PC-3 (cell line): ENCODE measurements around the gene HS2ST1. TPM values are rescaled to one million over a fixed set of nuclear protein-coding genes. Genes with fewer than 3 reads are reported as not detected.

Experiments used
- ATAC-seq: fragments of 200-7000 bp; cut with Tn5 transposase; 2 replicates; pipeline ENCODE4 v1.9.1; 2020; ENCODE audit warnings: mild to moderate bottlenecking, moderate library complexity
- BruUV-seq: library from RNA; stranded (reverse); fragments of 400-500 nt; replicated peaks from 2 replicates; lab custom pipeline; 2021; lab: Mats Ljungman, UMichigan
- CTCF ChIA-PET: fragments of 300-600 bp; sonication (Branson Sonifier 250); formaldehyde crosslinking; loops from one replicate; lab custom pipeline; 2022; ENCODE audit warnings: antibody characterized with exemption; lab: Charles Lee
- POLR2A ChIA-PET: fragments of 300-600 bp; sonication (Branson Sonifier 250); formaldehyde crosslinking; loops from one replicate; lab custom pipeline; 2022; ENCODE audit warnings: antibody characterized with exemption; ENCODE audit not compliant: unreplicated experiment; lab: Charles Lee
- DNase-seq: peaks from one replicate; pipeline ENCODE4 v3.0.0-alpha.2; 2015
- H2AFZ ChIP-seq: fragments of 300-600 bp; sonication (generic); 2 replicates; pipeline ENCODE4 v1.6.0; 2016; ENCODE audit warnings: antibody characterized with exemption, low read length
- H3F3A ChIP-seq: fragments of 300-600 bp; sonication (generic); one replicate; pipeline ENCODE4 v1.6.0; 2017; ENCODE audit warnings: antibody characterized with exemption, low read length, control low read depth, mild to moderate bottlenecking; ENCODE audit not compliant: unreplicated experiment
- H3K27ac ChIP-seq: fragments of 300-600 bp; sonication (generic); 2 replicates; pipeline ENCODE4 v1.5.1; 2016; ENCODE audit warnings: mild to moderate bottlenecking, low read length
- H3K27me3 ChIP-seq: fragments of 300-600 bp; sonication (generic); 2 replicates; pipeline ENCODE4 v1.6.1; 2016; ENCODE audit warnings: low read length, mixed read lengths
- H3K36me3 ChIP-seq: fragments of 300-600 bp; sonication (generic); 2 replicates; pipeline ENCODE4 v1.6.1; 2016; ENCODE audit warnings: low read depth, mixed run types, low read length, mixed read lengths
- H3K4me1 ChIP-seq: fragments of 300-600 bp; sonication (generic); 2 replicates; pipeline ENCODE4 v1.5.1; 2016; ENCODE audit warnings: low read length; ENCODE audit not compliant: insufficient read depth
- H3K4me2 ChIP-seq: fragments of 300-600 bp; sonication (generic); 2 replicates; pipeline ENCODE4 v1.6.0; 2016; ENCODE audit warnings: low read length
- H3K4me3 ChIP-seq: fragments of 300-600 bp; sonication (generic); 2 replicates; pipeline ENCODE4 v1.5.1; 2016; ENCODE audit warnings: mild to moderate bottlenecking, low read length, mixed read lengths
- H3K79me2 ChIP-seq: fragments of 300-600 bp; sonication (generic); 2 replicates; pipeline ENCODE4 v1.6.1; 2017; ENCODE audit warnings: low read length, mixed read lengths
- H3K9ac ChIP-seq: fragments of 300-600 bp; sonication (generic); 2 replicates; pipeline ENCODE4 v1.6.0; 2016; ENCODE audit warnings: mild to moderate bottlenecking, low read length
- H3K9me2 ChIP-seq: fragments of 300-600 bp; sonication (generic); replicated peaks from 2 replicates; pipeline ENCODE4 v1.6.1; 2016; ENCODE audit warnings: mixed run types, low read length, mixed read lengths
- H3K9me3 ChIP-seq: fragments of 300-600 bp; sonication (generic); 2 replicates; pipeline ENCODE4 v1.6.1; 2016; ENCODE audit warnings: low read length, mixed read lengths
- H4K20me1 ChIP-seq: fragments of 300-600 bp; sonication (generic); 2 replicates; pipeline ENCODE4 v1.6.1; 2016; ENCODE audit warnings: low read length, mixed read lengths
- EZH2 ChIP-seq: fragments of 300-600 bp; sonication (generic); IDR thresholded peaks from one replicate; pipeline ENCODE4 v1.6.1; 2017; ENCODE audit warnings: antibody characterized with exemption, mild to moderate bottlenecking, low read length; ENCODE audit not compliant: unreplicated experiment
- EZH2phosphoT487 ChIP-seq: fragments of 300-600 bp; sonication (generic); IDR thresholded peaks from 2 replicates; pipeline ENCODE4 v1.6.1; 2018; ENCODE audit warnings: mild to moderate bottlenecking, antibody characterized with exemption, low read length, borderline replicate concordance
- intact Hi-C: fragments of 100-400 bp; cut with micrococcal nuclease; formaldehyde crosslinking; loops from 2 replicates; pipeline ENCODE4 v1.9.0; 2023
- total RNA-seq: library from RNA; depleted of rRNA; stranded (reverse); fragments of >200 nt; gene quantifications from 2 replicates; pipeline ENCODE4 v1.2.3, GENCODE V29; 2014
- TF ChIP-seq, protein P1 (sequence below): fragments of 300-600 bp; sonication (generic); conservative IDR thresholded peaks from 2 replicates; pipeline ENCODE4 v1.5.1; 2017; ENCODE audit warnings: antibody characterized with exemption, low read depth, mild to moderate bottlenecking, low read length

HS2ST1 gene
- total RNA-seq, 1 experiment from 2014 or later: 15.3 TPM

- TF ChIP-seq, protein P1, sequence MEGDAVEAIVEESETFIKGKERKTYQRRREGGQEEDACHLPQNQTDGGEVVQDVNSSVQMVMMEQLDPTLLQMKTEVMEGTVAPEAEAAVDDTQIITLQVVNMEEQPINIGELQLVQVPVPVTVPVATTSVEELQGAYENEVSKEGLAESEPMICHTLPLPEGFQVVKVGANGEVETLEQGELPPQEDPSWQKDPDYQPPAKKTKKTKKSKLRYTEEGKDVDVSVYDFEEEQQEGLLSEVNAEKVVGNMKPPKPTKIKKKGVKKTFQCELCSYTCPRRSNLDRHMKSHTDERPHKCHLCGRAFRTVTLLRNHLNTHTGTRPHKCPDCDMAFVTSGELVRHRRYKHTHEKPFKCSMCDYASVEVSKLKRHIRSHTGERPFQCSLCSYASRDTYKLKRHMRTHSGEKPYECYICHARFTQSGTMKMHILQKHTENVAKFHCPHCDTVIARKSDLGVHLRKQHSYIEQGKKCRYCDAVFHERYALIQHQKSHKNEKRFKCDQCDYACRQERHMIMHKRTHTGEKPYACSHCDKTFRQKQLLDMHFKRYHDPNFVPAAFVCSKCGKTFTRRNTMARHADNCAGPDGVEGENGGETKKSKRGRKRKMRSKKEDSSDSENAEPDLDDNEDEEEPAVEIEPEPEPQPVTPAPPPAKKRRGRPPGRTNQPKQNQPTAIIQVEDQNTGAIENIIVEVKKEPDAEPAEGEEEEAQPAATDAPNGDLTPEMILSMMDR: no peak
- TF ChIP-seq EZH2phosphoT487: no peak
- no peak for TF ChIP-seq EZH2
- no peaks in the 10 kb centered on the region for H4K20me1 ChIP-seq
- no peaks in the 10 kb centered on the region for H3K36me3 ChIP-seq
- CTCF ChIA-PET: no interaction called here
- H3F3A ChIP-seq: no peaks in the 10 kb centered on the region
- H3K9ac ChIP-seq: no peak overlapping the region
- no peaks in the 10 kb centered on the region for H3K79me2 ChIP-seq
- H3K4me3 ChIP-seq: no peak overlapping the region
- H3K27ac ChIP-seq: no peak overlapping the region
- intact Hi-C loops: no loop called here
- POLR2A ChIA-PET: no interaction called here
- peaks cover 8% of the 10 kb centered on the region for H3K4me1 ChIP-seq
- ATAC-seq (no peak), DNase-seq (no peak)
- BruUV-seq: no TSS peak
- no peaks in the 10 kb centered on the region for H3K9me2 ChIP-seq
- H3K9me3 ChIP-seq: no peaks in the 10 kb centered on the region
- no peak overlapping the region for H3K4me2 ChIP-seq
- no peak overlapping the region for H2AFZ ChIP-seq
- H3K27me3 ChIP-seq: no peaks in the 10 kb centered on the region
Measured at GRCh38 chr1:87121711-87122163, 207.3 kb downstream of the HS2ST1 start.

GRCh38 chr1:87122243-87122642 lies 207.8 kb downstream of the HS2ST1 start:
- no peaks in the 10 kb centered on the region for H3K9me2 ChIP-seq
- ATAC-seq: no peak
- no peak overlapping the region for H3K9ac ChIP-seq
- no peak for DNase-seq
- no peaks in the 10 kb centered on the region for H3K36me3 ChIP-seq
- no peaks in the 10 kb centered on the region for H4K20me1 ChIP-seq
- ChIA-PET CTCF (no interaction called here), POLR2A (no interaction called here)
- no peak overlapping the region for H2AFZ ChIP-seq
- H3K27ac ChIP-seq: no peak overlapping the region
- H3K4me1 ChIP-seq: peaks cover 8% of the 10 kb centered on the region
- H3K4me2 ChIP-seq: no peak overlapping the region
- no peak overlapping the region for H3K4me3 ChIP-seq
- H3K9me3 ChIP-seq: no peaks in the 10 kb centered on the region
- no peaks in the 10 kb centered on the region for H3F3A ChIP-seq
- no peak for TF ChIP-seq EZH2
- TF ChIP-seq, protein P1: no peak
- TF ChIP-seq EZH2phosphoT487: no peak
- no TSS peak for BruUV-seq
- no peaks in the 10 kb centered on the region for H3K79me2 ChIP-seq
- H3K27me3 ChIP-seq: no peaks in the 10 kb centered on the region
- intact Hi-C loops: no loop called here

- H4K20me1 ChIP-seq: no peaks in the 10 kb centered on the region
- CTCF ChIA-PET: no interaction called here
- H3K27me3 ChIP-seq: no peaks in the 10 kb centered on the region
- H2AFZ ChIP-seq: no peak overlapping the region
- intact Hi-C loops: no loop called here
- H3K4me1 ChIP-seq: no peaks in the 10 kb centered on the region
- no peak for TF ChIP-seq EZH2
- TF ChIP-seq, protein P1: no peak
- TF ChIP-seq EZH2phosphoT487: no peak
- H3K4me2 ChIP-seq: no peak overlapping the region
- no peaks in the 10 kb centered on the region for H3K9me3 ChIP-seq
- no peaks in the 10 kb centered on the region for H3K79me2 ChIP-seq
- no peak for ATAC-seq
- no peak for DNase-seq
- no peaks in the 10 kb centered on the region for H3K9me2 ChIP-seq
- no peaks in the 10 kb centered on the region for H3K36me3 ChIP-seq
- H3K9ac ChIP-seq: no peak overlapping the region
- no peaks in the 10 kb centered on the region for H3F3A ChIP-seq
- POLR2A ChIA-PET: no interaction called here
- H3K27ac ChIP-seq: no peak overlapping the region
- H3K4me3 ChIP-seq: no peak overlapping the region
- BruUV-seq: no TSS peak
Measured at GRCh38 chr1:87123610-87124009, 209.2 kb downstream of the HS2ST1 start.
